Neutrophil (primary cell): Measurements from ENCODE around the gene ITGA11.

Experiments
- H3K27ac ChIP-seq: fragments of 200-600 bp; sonication (generic); 2 replicates; pipeline ENCODE4 v1.5.1; 2016; ENCODE audit warnings: mild to moderate bottlenecking, moderate library complexity
- H3K27me3 ChIP-seq: fragments of 200-600 bp; sonication (generic); 2 replicates; pipeline ENCODE4 v1.6.0; 2016; ENCODE audit warnings: mild to moderate bottlenecking
- H3K36me3 ChIP-seq: fragments of 200-600 bp; sonication (generic); 2 replicates; pipeline ENCODE4 v1.5.1; 2017
- H3K4me1 ChIP-seq, 2 experiments: fragments of 200-600 bp in 1 of 2; sonication (generic) in 1 of 2; 1 replicate in 1 of 2; 2 replicates in 1 of 2; pipeline versions ENCODE4 v1.5.1 to v1.6.1; 2013 to 2016; ENCODE audit warnings: low read depth in 1 of 2, low read length in 1 of 2, mild to moderate bottlenecking in 1 of 2, moderate library complexity in 1 of 2; ENCODE audit not compliant: control insufficient read depth in 1 of 2, insufficient read depth in 1 of 2
- H3K4me3 ChIP-seq, 2 experiments: fragments of 200-600 bp in 1 of 2; sonication (generic) in 1 of 2; 1 replicate in 1 of 2; 2 replicates in 1 of 2; pipeline ENCODE4 v1.5.1; 2013 to 2016; ENCODE audit warnings: low read depth in 1 of 2, low read length in 1 of 2, mild to moderate bottlenecking in 1 of 2, moderate library complexity in 1 of 2
- H3K9me3 ChIP-seq: fragments of 200-600 bp; sonication (generic); 2 replicates; pipeline ENCODE4 v1.5.1; 2016
- TF ChIP-seq, protein P1 (sequence below): fragments of 200-600 bp; sonication (generic); IDR thresholded peaks from 2 replicates; pipeline ENCODE4 v1.5.1; 2016; ENCODE audit warnings: antibody characterized with exemption

The ITGA11 gene

DNA sequence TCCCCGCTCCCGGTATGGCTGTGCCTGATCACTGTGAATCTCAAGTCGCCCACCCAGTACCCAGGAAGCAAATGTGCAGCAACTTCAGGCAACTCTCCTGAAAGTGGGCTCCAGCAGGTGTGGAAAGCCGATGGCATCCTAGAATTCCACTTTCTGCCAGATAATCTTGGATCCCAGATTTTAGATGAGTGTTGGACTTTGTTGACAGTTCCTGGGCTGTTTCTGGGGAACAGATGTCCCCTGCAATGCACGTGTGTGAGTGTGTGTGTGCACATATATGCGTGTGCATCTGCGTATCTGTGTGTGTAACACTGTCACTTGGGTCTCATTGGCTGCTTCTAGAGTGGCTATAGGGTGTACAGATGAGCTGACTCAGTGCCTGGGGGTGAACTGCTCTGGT is 95.4 kb downstream of the ITGA11 start:
- TF ChIP-seq, protein P1, sequence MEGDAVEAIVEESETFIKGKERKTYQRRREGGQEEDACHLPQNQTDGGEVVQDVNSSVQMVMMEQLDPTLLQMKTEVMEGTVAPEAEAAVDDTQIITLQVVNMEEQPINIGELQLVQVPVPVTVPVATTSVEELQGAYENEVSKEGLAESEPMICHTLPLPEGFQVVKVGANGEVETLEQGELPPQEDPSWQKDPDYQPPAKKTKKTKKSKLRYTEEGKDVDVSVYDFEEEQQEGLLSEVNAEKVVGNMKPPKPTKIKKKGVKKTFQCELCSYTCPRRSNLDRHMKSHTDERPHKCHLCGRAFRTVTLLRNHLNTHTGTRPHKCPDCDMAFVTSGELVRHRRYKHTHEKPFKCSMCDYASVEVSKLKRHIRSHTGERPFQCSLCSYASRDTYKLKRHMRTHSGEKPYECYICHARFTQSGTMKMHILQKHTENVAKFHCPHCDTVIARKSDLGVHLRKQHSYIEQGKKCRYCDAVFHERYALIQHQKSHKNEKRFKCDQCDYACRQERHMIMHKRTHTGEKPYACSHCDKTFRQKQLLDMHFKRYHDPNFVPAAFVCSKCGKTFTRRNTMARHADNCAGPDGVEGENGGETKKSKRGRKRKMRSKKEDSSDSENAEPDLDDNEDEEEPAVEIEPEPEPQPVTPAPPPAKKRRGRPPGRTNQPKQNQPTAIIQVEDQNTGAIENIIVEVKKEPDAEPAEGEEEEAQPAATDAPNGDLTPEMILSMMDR: no peak
- Histone ChIP-seq H3K27me3 (peaks cover 24% of the 10 kb centered on the region), H3K4me1 (no peaks in the 10 kb centered on the region), H3K9me3 (no peaks in the 10 kb centered on the region), H3K36me3 (no peaks in the 10 kb centered on the region), H3K4me3 (no peak overlapping the region), H3K27ac (no peak overlapping the region)

DNA sequence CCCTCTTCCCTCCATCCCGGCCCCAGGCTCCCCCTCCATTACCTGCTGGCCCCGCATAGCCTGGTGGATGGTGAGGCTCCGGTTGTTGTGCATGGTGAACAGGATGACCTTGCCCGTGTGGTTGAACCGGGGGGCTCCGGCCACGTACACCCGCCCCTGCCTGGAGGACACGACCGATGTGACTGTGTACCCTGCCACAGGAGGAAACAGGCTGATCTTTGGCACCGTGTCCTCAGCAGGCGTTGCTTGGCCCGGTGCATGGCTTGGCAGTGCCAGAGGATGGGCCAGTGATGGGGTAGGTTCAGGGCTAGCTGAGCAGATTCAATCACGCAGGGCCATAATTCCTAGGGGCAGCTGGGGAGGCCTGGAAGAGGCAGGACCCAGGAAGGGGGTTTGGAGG is 96.3 kb downstream of the ITGA11 start:
- Histone ChIP-seq H3K4me1 (no peaks in the 10 kb centered on the region), H3K9me3 (no peaks in the 10 kb centered on the region), H3K27ac (no peak overlapping the region), H3K4me3 (no peak overlapping the region), H3K27me3 (peaks cover 24% of the 10 kb centered on the region), H3K36me3 (no peaks in the 10 kb centered on the region)
- TF ChIP-seq, protein P1: no peak

DNA sequence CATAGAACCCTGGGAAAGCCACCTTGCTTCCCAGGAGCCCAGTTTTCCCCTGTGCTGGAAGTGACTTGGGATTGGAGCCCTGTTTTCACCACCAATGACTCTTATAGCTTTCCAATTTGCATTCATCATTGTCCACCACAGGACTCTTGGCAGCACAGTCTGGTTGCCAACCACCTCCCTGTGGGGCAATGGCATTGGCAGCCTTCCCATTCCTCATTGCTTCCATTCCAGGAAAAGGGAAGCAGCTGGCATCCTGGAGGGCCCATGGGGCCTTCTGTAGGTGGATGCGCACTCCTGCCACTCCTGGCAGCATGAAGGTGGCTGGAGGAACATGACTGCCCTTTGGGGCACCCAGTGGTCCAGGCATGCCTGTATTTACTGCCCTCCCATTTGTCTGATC is 96.7 kb downstream of the ITGA11 start:
- no peaks in the 10 kb centered on the region for H3K9me3 ChIP-seq
- no peaks in the 10 kb centered on the region for H3K36me3 ChIP-seq
- no peak overlapping the region for H3K4me3 ChIP-seq
- H3K27me3 ChIP-seq: peaks cover 24% of the 10 kb centered on the region
- TF ChIP-seq, protein P1: no peak
- H3K27ac ChIP-seq: no peak overlapping the region
- no peaks in the 10 kb centered on the region for H3K4me1 ChIP-seq

DNA sequence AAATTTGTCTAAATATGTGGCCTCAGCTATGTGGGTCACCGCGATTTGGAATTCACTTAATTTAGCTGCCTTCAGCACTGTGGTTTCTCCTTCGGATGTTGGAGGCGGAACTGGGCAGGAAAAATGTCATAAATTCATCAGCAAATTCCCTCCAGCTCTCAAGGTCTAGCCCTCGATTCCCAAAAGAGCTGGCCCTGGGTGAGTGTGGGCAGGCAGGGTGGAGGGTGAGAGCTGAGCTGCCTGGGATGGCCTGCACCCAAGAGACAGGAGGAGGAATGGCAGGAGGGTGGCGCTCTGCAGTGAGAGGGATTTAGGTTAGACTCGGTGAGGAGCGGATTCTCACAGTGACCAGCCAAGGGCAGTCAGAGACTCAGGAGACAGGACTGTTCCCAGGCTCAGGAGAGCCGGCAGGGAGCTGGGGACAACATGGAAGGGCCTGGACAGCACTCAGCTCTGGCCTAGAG is 97.3 kb downstream of the ITGA11 start:
- no peaks in the 10 kb centered on the region for H3K4me1 ChIP-seq
- H3K27me3 ChIP-seq: peaks cover 28% of the 10 kb centered on the region
- no peak overlapping the region for H3K4me3 ChIP-seq
- TF ChIP-seq, protein P1: no peak
- H3K9me3 ChIP-seq: no peaks in the 10 kb centered on the region
- H3K27ac ChIP-seq: no peak overlapping the region
- no peaks in the 10 kb centered on the region for H3K36me3 ChIP-seq

DNA sequence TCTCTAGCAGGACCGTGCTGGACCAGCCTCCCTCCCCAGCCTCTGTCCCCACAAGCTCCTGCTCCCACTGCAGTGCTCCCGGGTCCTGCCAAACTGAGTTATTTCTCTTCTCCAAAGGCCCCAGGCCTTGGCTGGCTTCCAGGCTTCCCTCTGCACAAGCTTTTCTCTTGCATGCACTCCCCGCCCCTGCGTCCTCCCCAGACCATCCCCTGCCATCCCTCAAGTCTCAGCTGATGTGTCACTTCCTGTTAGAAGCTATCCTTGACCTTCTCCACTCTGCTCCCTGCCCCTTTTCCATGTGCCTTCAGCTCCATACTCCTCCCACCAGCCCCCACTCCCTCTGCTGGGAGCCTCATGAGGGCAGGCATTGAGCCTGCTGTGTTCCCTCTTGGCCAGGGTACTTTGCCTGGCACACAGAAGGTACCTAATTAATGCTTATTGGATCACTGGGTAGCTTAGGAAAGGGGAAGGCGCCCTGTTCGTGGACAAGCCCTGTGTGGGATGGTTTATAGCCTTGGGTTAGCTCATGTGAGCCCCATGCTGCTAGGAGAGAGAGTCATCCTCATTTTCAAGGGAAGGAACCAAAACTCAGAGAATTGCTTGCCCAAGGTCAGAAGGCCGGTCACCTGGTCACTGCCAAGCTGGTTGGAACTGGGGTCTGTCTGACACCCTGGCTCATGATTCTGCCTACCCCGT is 98.0 kb downstream of the ITGA11 start:
- H3K4me1 ChIP-seq: no peaks in the 10 kb centered on the region
- H3K27me3 ChIP-seq: peaks cover 30% of the 10 kb centered on the region
- H3K4me3 ChIP-seq: no peak overlapping the region
- H3K36me3 ChIP-seq: no peaks in the 10 kb centered on the region
- H3K27ac ChIP-seq: no peak overlapping the region
- TF ChIP-seq, protein P1: no peak
- H3K9me3 ChIP-seq: no peaks in the 10 kb centered on the region
